NCI-H82 treated with DMSO at 0.1 percent for 48 hours (cell line): ENCODE data around the gene ZNF273.
"Not testable (repeated sequence)": the region's sequence is repeated elsewhere in the genome, so short reads cannot be mapped to it uniquely, and the experiment has no call there.

Source experiments
- DNase-seq: peaks from one replicate; lab custom pipeline; 2025; ENCODE audit not compliant: unreplicated experiment; lab: John Stamatoyannopoulos, UW

ZNF273 gene

DNA sequence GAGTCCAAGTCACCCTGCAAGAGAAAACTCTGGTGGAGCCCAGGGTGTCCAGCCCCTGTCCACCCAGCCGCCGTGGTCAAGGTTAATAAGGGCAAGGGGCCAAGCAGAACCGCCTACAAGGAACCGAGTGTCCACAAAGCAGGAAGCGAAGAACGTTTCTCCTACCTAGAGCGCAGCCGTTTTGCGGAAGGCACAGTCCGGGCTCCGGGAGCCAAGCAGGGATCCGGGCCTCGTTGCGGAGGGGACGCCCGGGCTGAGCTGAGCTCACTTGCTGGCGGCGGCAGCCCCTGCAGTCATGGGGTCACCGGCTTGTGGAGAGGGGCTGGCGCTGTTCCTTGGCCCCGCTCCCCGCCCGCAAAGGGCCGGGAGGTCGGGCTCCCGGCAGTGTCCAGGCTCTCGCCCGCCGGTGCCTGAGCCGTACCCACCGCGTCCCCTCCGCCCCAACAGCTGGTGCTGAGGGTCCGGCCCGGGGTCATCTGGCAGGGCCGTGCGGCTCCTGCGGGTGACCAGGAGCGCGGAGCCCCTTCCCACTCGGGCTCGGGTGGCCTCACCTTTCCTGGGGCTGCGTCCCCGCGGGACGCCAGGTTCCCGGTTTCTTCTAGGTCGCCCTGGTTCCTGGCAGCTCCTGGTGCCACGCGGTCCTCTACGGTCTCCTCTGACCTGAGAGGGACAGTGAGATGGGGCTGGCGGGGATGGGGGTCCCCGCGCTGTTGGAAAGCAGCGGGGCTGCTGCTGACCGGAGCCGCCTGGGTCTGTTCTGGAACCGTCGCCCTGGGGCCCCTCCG is 14.0 kb upstream of the ZNF273 start:
- no peak for DNase-seq

- no peak for DNase-seq
Measured at GRCh38 chr7:64889686-64890162, 13.3 kb upstream of the ZNF273 start.

- not testable (repeated sequence) for DNase-seq
Measured at GRCh38 chr7:64890273-64890672, 12.8 kb upstream of the ZNF273 start.

GRCh38 chr7:64890761-64891362 is 12.2 kb upstream of the ZNF273 start:
- no peak for DNase-seq

- DNase-seq: not testable (repeated sequence)
Measured at GRCh38 chr7:64891363-64892081, 11.6 kb upstream of the ZNF273 start.

DNA sequence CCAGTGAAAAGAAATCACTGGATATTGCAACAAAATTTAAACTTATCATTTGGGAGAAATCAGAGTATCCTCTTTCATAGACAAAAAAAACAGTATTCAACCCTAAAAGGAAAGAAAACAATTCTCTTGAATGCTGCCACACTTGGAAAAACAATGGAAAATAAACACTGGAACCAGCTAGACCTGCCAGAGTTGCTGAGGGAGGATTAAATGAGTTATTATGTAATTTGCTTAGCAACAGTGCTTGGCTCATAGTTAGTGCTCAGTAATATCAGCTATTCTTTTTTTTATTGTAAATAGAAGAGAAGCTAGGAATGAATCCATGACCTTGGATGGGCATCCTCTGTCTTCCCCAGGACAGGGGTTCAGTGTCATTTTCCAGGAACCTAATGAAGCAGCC is 11.0 kb upstream of the ZNF273 start:
- DNase-seq: no peak

GRCh38 chr7:64892666-64893309 is 10.3 kb upstream of the ZNF273 start:
- no peak for DNase-seq

- DNase-seq: no peak
Measured at GRCh38 chr7:64893401-64893800, 9.7 kb upstream of the ZNF273 start.

DNA sequence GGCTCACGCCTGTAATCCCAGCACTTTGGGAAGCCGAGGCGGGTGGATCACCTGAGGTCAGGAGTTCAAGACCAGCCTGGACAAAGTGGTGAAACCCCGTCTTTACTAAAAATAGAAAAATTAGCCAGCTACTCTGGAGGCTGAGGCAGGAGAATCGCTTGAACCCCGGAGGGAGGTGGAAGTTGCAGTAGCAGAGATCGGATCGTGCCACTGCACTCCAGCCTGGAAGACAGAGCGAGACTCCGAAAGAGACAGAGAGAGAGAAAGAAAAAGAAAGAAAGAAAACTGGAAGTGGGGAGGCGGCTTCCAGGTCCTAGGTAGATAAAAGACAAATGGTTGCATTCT is 640 bp upstream of the ZNF273 start:
- DNase-seq: not testable (repeated sequence)

- no peak for DNase-seq
Measured at GRCh38 chr7:64904008-64904407, 935 bp downstream of the ZNF273 start.

DNA sequence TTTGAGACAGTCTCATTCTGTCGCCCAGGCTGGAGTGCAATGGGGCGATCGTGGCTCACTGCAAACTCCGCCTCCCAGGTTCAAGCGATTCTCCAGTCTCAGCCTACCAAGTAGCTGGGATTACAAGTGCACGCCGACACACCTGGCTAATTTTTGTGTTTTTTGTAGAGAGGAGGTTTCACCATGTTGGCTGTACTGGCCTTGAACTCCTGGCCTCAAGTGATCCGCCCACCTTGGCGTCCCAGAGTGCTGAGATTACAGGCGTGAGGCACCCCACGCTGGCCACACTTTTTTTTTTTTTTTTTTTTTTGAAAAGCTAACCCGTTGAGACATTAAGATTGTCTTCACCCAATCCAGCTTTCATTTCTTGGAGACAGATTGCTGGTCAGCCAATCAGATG is 2.1 kb downstream of the ZNF273 start:
- DNase-seq: no peak

- no peak for DNase-seq
Measured at GRCh38 chr7:64905547-64905946, 2.5 kb downstream of the ZNF273 start.

GRCh38 chr7:64907641-64908326 is 4.7 kb downstream of the ZNF273 start:
- no peak for DNase-seq

DNA sequence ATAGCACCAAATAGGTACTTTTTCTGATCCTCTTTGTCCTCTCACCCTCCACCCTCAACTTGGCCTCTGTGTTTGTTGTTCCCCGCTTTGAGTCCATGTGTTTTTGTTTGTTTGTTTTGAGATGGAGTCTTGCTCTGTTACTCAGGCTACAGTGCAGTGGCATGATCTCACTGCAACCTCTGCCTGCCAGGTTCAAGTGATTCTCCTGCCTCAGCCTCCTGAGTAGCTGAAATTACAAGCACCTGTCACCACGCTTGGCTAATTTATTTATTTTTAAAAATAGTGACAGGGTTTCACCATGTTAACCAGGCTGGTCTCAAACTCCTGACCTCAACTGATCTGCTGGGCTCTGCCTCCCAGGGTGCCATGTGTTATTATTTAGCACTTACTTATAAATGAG is 5.3 kb downstream of the ZNF273 start:
- no peak for DNase-seq

GRCh38 chr7:64914557-64914956 is 11.5 kb downstream of the ZNF273 start:
- DNase-seq: no peak

DNA sequence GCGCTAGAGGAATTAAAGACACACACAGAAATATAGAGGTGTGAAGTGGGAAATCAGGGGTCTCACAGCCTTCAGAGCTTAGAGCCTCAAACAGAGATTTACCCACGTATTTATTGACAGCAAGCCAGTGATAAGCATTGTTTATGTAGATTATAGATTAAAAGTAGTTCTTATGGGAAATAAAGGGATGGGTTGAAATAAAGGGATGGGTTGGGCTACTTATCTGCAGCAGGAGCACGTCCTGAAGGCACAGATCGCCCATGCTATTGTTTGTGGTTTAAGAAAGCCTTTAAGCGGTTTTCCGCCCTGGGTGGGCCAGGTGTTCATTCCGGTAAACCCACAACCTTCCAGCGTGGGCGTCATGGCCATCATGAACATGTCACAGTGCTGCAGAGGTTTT is 12.2 kb downstream of the ZNF273 start:
- DNase-seq: not testable (repeated sequence)

GRCh38 chr7:64928252-64929187 is 25.4 kb downstream of the ZNF273 start:
- DNase-seq: not testable (repeated sequence)

GRCh38 chr7:64934478-64934877 is 31.4 kb downstream of the ZNF273 start:
- no peak for DNase-seq

GRCh38 chr7:64938540-64938939 is 35.5 kb downstream of the ZNF273 start:
- DNase-seq: no peak

GRCh38 chr7:64940021-64940420 is 36.9 kb downstream of the ZNF273 start:
- DNase-seq: not testable (repeated sequence)
